Endothelial cell of hepatic sinusoid (primary cell): ENCODE results near the gene TYMS.

Experiments
- in situ Hi-C: cut with HindIII; loops from 2 replicates; pipeline ENCODE4 v1.10.0; 2017; ENCODE audit warnings: low sequenced_read_pairs

Gene TYMS

DNA sequence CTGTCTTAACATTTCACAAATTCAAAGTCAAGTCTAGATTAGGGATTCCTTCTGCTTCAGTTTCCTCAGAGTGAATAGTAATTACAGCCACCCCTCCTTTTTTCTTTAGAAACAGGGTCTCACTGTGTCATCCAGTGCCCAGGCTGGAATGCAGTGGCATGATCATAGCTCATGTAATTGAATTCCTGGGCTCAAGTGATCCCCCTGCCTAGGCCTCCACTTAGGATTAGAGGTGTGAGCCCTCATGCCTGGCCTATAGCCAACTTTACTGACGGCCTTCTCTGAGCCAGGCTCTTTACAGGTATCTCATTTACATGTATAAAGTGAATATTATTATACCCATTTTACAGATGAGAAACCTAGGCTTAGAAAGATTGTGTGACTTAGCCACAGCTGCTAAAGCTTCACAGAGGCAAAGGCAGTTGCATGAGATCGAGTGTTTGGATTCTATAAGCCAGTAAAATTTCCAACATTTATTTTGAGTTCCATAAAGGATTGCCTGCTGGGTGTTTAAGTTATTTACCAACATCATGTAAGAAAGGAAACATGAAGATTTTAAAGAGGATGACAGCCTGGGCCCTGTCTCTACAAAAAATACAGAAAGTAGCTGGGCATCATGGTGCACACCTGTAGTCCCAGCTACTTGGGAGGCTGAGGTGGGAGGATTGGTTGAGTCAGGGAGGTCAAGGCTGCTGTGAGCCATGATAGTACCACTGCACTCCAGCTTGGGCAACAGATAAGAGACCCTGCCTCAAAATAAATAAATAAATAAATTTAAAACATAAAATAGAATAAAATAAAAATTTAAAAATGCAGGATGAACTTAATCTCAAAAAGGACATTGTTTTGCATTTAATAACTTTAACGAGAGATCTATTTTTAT lies 53.2 kb downstream of the TYMS start:
- in situ Hi-C loops, result no loop called here

DNA sequence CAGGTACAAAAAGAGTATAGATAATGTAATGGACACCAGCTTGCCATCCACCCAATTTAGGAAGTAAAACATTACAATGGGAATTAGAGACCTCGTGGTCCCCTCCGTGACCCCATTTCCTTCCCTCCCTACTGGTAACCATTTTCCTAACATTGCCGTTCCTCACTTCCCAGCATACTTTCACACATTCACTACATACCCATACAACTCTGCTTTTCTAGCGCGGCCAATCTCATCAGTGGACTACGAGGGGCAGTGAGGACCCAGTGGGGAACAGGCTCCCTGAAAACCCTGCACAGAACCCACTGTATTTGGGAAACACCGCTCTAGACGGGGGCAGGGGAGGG lies 53.8 kb downstream of the TYMS start:
- in situ Hi-C loops, result no loop called here

DNA sequence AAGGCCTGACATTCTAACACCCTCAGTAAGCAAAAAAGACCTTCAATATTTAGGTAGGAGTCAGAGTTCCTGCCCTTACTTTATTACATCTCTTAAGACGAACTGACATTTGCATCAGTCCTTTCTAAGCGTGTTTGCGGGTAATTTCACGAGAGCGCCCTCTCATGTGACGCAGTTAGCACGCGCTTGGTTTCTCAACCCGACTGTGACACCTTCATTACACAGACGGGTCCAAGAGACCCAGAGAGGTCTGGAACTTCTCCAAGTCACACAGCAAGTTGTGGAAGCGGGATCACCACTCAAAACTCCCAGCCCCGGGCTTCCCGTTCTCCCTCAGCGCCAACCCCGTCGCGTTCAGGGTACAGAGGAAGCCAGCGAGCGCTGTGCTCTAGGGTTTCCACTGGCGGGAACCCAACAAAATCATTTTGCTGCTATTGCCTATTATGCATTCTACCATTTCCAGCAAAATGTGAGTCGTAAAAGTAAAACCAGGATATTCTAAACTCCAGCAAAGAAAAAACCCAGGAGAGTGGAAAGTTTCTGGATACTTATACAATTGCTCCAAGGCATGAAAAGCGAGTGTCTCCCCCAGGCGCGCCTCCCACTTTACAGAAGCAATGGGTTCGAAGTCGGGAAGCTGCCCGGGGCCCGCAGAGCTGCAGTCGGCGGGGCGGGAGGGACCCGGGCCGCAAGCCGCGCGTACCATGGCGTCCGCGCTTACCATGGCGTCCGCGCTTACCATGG lies 54.4 kb downstream of the TYMS start:
- in situ Hi-C loops, result no loop called here

DNA sequence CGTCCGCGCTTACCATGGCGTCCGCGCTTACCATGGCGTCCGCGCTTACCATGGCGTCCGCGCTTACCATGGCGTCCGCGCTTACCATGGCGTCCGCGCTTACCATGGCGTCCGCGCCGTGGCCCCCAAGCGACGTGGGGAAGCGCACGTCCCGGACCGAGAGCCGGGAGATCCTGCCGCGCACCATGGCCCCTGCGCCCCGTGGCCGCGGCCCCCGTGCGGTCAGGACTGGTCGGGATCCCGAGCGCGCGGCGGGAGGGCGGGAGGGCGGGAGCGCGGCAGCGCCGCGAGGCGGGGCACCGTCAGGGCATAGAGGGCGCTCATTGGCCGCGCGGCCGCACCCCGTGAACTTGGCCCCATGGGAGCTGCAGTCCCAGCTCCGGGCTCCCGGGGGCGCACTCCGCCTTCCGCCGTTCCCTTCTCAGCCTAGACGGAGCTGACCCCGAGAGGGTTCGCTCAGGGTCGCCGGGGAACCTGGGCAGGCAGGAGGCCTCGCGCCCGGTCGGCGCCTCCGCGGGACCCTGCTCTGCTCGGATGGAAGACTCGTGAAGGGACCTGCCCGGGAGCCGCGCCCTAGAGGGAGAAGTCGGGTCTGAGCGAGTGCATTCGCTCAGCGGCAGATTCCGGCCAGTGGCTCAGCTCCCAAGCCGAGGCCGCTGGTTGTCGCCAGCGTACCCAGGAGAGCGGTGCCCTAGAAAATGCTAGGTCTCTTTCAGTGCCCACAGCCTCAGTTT lies 55.1 kb downstream of the TYMS start, which contains the start of gene ENOSF1:
Gene ENOSF1, minus strand, starts transcription at position 230 of the 734 bp plus-strand sequence. Its CDS starts 43 bp downstream, at position 187.
- in situ Hi-C loops, result no loop called here

DNA sequence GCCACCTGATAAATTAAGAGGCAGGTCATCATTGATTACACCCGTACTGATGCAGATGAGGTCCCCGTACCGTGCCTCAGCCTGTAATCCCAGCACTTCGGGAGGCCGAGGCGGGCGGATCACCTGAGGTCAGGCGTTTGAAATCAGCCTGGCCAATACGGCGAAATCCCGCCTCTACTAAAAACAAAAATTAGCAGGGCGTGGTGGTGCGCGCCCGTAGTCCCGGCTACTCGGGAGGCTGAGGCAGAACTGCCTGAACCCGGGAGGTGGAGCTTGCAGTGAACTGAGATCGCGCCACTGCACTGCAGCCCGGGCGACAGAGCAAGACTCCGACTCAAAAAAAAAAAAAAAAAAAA lies 55.7 kb downstream of the TYMS start:
- in situ Hi-C loops, result no loop called here

DNA sequence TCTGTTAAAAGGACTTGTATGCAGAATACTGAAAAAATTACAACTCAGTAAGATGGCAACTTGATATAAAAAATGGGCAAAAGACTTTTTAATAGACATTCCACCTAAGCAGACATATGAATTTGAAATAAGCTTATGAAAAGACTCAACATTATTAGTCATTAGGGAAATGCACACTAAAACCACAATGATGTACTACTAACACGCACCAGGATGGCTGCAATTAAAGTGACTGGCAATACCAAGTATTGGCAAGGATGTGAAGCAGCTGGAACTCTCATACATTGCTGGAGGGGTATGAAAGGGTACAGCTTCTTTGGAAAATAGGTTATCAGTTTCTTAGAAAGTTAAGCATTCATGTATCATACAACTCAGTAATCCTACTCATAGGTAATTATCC lies 58.2 kb downstream of the TYMS start:
- in situ Hi-C loops, result no loop called here

DNA sequence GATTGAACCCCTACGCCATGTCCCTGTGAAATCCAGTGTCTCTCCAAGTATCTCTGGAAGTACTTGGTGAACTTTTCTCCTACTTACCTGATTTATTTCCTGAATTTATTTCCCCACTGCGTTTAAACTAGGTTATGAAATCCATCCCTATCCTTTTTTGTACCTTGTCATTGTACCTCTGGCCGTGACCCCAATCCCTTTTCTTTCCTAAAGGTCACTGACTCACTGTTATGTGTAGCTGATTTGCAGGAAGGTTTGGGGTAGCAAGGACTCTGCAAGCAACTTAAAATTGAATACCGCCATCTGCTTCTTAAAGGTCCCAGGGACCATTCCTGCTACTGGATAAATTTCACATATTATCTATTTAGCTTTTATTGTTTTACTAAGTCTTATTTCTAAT lies 59.5 kb downstream of the TYMS start:
- in situ Hi-C loops, result no loop called here
